Measurements from ENCODE around the gene RCE1.

RCE1 gene

GRCh38 chr11:66861038-66861773, 18.0 kb downstream of the RCE1 start:
- H3K4me3 ChIP-seq (ENCODE audit: low read depth, low read length): no peak overlapping the region
- no peak for DNase-seq (ENCODE audit: low read depth, low spot score)
- in situ Hi-C loops (cut with HindIII; ENCODE audit: low sequenced_read_pairs): no loop called here
- TF ChIP-seq, protein P1, sequence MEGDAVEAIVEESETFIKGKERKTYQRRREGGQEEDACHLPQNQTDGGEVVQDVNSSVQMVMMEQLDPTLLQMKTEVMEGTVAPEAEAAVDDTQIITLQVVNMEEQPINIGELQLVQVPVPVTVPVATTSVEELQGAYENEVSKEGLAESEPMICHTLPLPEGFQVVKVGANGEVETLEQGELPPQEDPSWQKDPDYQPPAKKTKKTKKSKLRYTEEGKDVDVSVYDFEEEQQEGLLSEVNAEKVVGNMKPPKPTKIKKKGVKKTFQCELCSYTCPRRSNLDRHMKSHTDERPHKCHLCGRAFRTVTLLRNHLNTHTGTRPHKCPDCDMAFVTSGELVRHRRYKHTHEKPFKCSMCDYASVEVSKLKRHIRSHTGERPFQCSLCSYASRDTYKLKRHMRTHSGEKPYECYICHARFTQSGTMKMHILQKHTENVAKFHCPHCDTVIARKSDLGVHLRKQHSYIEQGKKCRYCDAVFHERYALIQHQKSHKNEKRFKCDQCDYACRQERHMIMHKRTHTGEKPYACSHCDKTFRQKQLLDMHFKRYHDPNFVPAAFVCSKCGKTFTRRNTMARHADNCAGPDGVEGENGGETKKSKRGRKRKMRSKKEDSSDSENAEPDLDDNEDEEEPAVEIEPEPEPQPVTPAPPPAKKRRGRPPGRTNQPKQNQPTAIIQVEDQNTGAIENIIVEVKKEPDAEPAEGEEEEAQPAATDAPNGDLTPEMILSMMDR (IDR thresholded peaks at IDR 0.05; ENCODE audit: low read depth, low read length): no peak

- TF ChIP-seq, protein P1 (IDR thresholded peaks at IDR 0.05; ENCODE audit: low read depth, low read length): no peak
- in situ Hi-C loops (cut with HindIII; ENCODE audit: low sequenced_read_pairs): no loop called here
- DNase-seq (ENCODE audit: low read depth, low spot score): no peak
- no peak overlapping the region for H3K4me3 ChIP-seq (ENCODE audit: low read depth, low read length)
Measured at GRCh38 chr11:66861774-66862558, 18.7 kb downstream of the RCE1 start.

DNA sequence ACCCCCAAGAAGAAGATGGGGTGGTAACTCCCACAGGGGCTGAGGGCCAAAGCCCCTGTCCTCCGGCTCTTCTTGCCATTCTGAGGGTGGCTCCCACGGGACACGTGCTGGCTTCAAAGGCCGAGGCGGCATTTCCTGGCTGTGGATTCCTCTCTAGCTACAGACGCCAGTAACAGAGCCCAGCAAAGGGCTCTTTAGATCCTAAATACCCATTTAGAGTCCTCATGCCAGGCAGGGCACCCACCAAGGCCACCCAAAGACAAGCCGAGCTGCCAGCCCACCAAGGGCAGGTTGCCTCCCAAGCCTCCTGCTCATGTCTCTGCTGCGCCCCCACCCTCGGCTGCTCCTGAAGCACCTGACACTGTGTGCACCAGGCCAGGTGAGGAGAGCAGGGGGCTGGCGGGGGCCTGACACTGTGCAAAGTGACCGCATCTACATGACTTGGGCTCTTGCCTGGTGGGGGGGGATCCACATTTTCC, 19.4 kb downstream of the RCE1 start:
- H3K4me3 ChIP-seq (ENCODE audit: low read depth, low read length): no peak overlapping the region
- in situ Hi-C loops (cut with HindIII; ENCODE audit: low sequenced_read_pairs): no loop called here
- DNase-seq (ENCODE audit: low read depth, low spot score): no peak
- TF ChIP-seq, protein P1 (IDR thresholded peaks at IDR 0.05; ENCODE audit: low read depth, low read length): no peak

- H3K4me3 ChIP-seq (ENCODE audit: low read depth, low read length): no peak overlapping the region
- TF ChIP-seq, protein P1 (IDR thresholded peaks at IDR 0.05; ENCODE audit: low read depth, low read length): no peak
- DNase-seq (ENCODE audit: low read depth, low spot score): no peak
- in situ Hi-C loops (cut with HindIII; ENCODE audit: low sequenced_read_pairs): no loop called here
Measured at GRCh38 chr11:66863428-66864125, 20.3 kb downstream of the RCE1 start.

DNA sequence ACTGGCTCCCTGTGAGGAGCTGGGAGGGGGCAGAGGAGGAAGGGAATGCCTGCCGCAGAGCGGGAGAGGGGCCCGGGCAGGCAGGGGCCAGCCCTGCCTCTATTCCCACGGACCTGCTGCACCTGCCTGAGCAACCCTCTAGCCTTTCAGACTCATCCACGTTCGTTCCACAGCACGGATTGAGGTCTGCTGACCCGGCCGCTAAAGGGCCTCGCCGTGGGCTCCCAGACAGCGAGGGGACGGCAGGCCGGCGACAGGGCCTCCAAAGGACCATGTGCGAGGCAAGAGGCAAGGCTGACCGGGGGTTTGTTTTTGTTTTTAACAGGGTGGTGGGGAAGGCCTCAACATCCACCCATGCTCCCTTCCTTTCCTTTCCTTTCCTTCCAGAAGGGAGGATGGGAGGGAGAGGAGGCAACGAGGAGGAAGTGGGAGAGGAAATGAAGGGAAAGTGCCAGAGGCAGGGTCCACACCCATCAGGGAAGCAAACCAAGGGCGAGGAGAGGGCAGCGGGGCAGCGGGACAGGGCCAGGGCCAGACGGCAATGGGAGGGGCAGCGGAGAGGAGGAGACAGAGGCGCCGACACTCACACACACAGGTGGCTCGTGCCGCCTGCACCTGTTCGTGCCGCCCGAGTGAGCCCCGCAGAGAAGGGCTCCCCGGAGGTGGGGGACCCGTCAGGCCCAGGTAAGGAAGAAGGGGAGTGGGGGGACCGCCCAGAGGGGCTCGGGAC, 21.1 kb downstream of the RCE1 start:
- no peak for DNase-seq (ENCODE audit: low read depth, low spot score)
- H3K4me3 ChIP-seq (ENCODE audit: low read depth, low read length): no peak overlapping the region
- in situ Hi-C loops (cut with HindIII; ENCODE audit: low sequenced_read_pairs): no loop called here
- TF ChIP-seq, protein P1 (IDR thresholded peaks at IDR 0.05; ENCODE audit: low read depth, low read length): no peak

Data from astrocyte of the spinal cord (primary cell).